H1 (cell line): Measurements from ENCODE around the gene MIOX. TPM values are rescaled to one million over a fixed set of nuclear protein-coding genes. Genes with fewer than 3 reads are reported as not detected.

ENCODE experiments used
- CTCF ChIA-PET: fragments of 300-600 bp; sonication (Branson Sonifier 250); formaldehyde crosslinking; loops from one replicate; lab custom pipeline; 2021; ENCODE audit not compliant: partially characterized antibody; lab: Charles Lee
- POLR2A ChIA-PET: fragments of 300-600 bp; sonication (Branson Sonifier 250); formaldehyde crosslinking; loops from one replicate; lab custom pipeline; 2021; ENCODE audit warnings: inconsistent platforms; ENCODE audit not compliant: partially characterized antibody; lab: Charles Lee
- DNase-seq, 2 experiments: peaks; one replicate each; pipeline versions ENCODE4 v3.0.0 to v3.0.0-alpha.2; 2010 to 2022; ENCODE audit warnings: low spot score in 2 of 2, low read depth in 1 of 2, mixed read lengths in 1 of 2
- FAIRE-seq: peaks from 2 replicates; lab custom pipeline; 2011; peaks lifted over from hg19 to GRCh38; lab: Jason Lieb, UNC
- H2AFZ ChIP-seq: 2 replicates; pipeline ENCODE4 v1.8.1; 2012; ENCODE audit warnings: low read length, inconsistent platforms
- H2AK5ac ChIP-seq: 2 replicates; pipeline ENCODE4 v1.6.1; 2013; ENCODE audit warnings: low read depth, low read length
- H2BK120ac ChIP-seq: replicated peaks from 2 replicates; pipeline ENCODE3; 2013; ENCODE audit warnings: low read depth, low read length, inconsistent platforms
- H2BK12ac ChIP-seq: 2 replicates; pipeline ENCODE4 v1.6.1; 2013; ENCODE audit warnings: low read depth, low read length
- H2BK15ac ChIP-seq: 2 replicates; pipeline ENCODE4 v1.6.1; 2013; ENCODE audit warnings: low read length
- H2BK20ac ChIP-seq: 2 replicates; pipeline ENCODE4 v1.6.1; 2013; ENCODE audit warnings: low read length
- H2BK5ac ChIP-seq: 2 replicates; pipeline ENCODE4 v1.6.1; 2013; ENCODE audit warnings: low read depth, low read length
- H3K14ac ChIP-seq: 2 replicates; pipeline ENCODE4 v1.6.1; 2013; ENCODE audit warnings: inconsistent platforms; ENCODE audit not compliant: insufficient read length
- H3K18ac ChIP-seq: 2 replicates; pipeline ENCODE4 v1.6.1; 2013; ENCODE audit warnings: low read length; ENCODE audit errors: extremely low read depth
- H3K23ac ChIP-seq: 2 replicates; pipeline ENCODE4 v1.6.1; 2013; ENCODE audit warnings: inconsistent platforms; ENCODE audit not compliant: insufficient read length
- H3K23me2 ChIP-seq: 2 replicates; pipeline ENCODE4 v1.6.1; 2013; ENCODE audit warnings: low read depth, low read length
- H3K27ac ChIP-seq: 2 replicates; pipeline ENCODE4 v1.6.1; 2011; ENCODE audit warnings: low read depth, low read length, inconsistent platforms
- H3K27me3 ChIP-seq, 4 experiments: replicated peaks in 1 of 4; 1 replicate in 1 of 4; 2 replicates in 3 of 4; pipeline versions ENCODE4 v1.6.1 to v1.8.1; 2011 to 2013; ENCODE audit warnings: low read length in 3 of 4, mild to moderate bottlenecking in 3 of 4, inconsistent platforms in 2 of 4, mixed read lengths in 2 of 4, moderate library complexity in 1 of 4; ENCODE audit not compliant: control insufficient read depth in 3 of 4, insufficient read depth in 3 of 4; ENCODE audit errors: extremely low read depth in 1 of 4
- H3K36me3 ChIP-seq, 4 experiments: 2 replicates each; pipeline versions ENCODE4 v1.6.1 to v1.8.1; 2011 to 2013; ENCODE audit warnings: mild to moderate bottlenecking in 4 of 4, low read length in 3 of 4, moderate library complexity in 2 of 4, control low read depth in 1 of 4, inconsistent platforms in 1 of 4; ENCODE audit not compliant: insufficient read depth in 4 of 4, control insufficient read depth in 2 of 4
- H3K4ac ChIP-seq: replicated peaks from 2 replicates; pipeline ENCODE3; 2013; ENCODE audit warnings: low read length, low read depth, mixed read lengths, inconsistent platforms; ENCODE audit not compliant: insufficient read length
- H3K4me1 ChIP-seq, 4 experiments: replicated peaks in 1 of 4; 1 replicate in 1 of 4; 2 replicates in 3 of 4; pipeline versions ENCODE4 v1.6.1 to v1.8.1; 2011 to 2013; ENCODE audit warnings: low read length in 3 of 4, inconsistent platforms in 2 of 4, mixed read lengths in 1 of 4; ENCODE audit not compliant: insufficient read depth in 4 of 4, control insufficient read depth in 3 of 4
- H3K4me2 ChIP-seq, 2 experiments: 2 replicates each; pipeline versions ENCODE4 v1.6.1 to v1.8.1; 2011 to 2013; ENCODE audit warnings: low read depth in 2 of 2, low read length in 2 of 2, control low read depth in 1 of 2, inconsistent platforms in 1 of 2, mild to moderate bottlenecking in 1 of 2; ENCODE audit not compliant: insufficient read depth in 1 of 2
- H3K4me3 ChIP-seq, 4 experiments: fragments of 200-600, 300-600 bp in 1 of 4; sonication (generic), shearing (Covaris generic), sonication (Bioruptor Twin) in 1 of 4; 2 replicates each; pipeline versions ENCODE4 v1.5.1 to v1.8.1; 2011 to 2016; ENCODE audit warnings: low read length in 4 of 4, low read depth in 3 of 4, control low read depth in 2 of 4, inconsistent platforms in 2 of 4, mild to moderate bottlenecking in 2 of 4, mixed read lengths in 1 of 4, moderate library complexity in 1 of 4; ENCODE audit not compliant: insufficient read depth in 2 of 4; ENCODE audit errors: extremely low read depth in 1 of 4
- H3K56ac ChIP-seq: replicated peaks from 2 replicates; pipeline ENCODE3; 2013; ENCODE audit warnings: low read depth, mild to moderate bottlenecking, mixed read lengths, low read length, inconsistent platforms; ENCODE audit not compliant: insufficient read length
- H3K79me1 ChIP-seq: 2 replicates; pipeline ENCODE4 v1.6.1; 2013; ENCODE audit warnings: low read depth, low read length, control low read depth
- H3K79me2 ChIP-seq, 2 experiments: 2 replicates each; pipeline versions ENCODE4 v1.6.1 to v1.8.1; 2012 to 2013; ENCODE audit warnings: low read length in 2 of 2, mild to moderate bottlenecking in 2 of 2, inconsistent platforms in 1 of 2; ENCODE audit not compliant: insufficient read depth in 2 of 2, control insufficient read depth in 1 of 2
- H3K9ac ChIP-seq, 4 experiments: replicated peaks in 1 of 4; 1 replicate in 1 of 4; 2 replicates in 3 of 4; pipeline versions ENCODE4 v1.6.1 to v1.8.1; 2011 to 2013; ENCODE audit warnings: low read depth in 3 of 4, low read length in 3 of 4, control low read depth in 2 of 4, mild to moderate bottlenecking in 2 of 4, moderate library complexity in 2 of 4, inconsistent platforms in 1 of 4; ENCODE audit errors: extremely low read depth in 1 of 4
- H3K9me3 ChIP-seq, 2 experiments: 2 replicates each; pipeline versions ENCODE4 v1.6.1 to v1.8.1; 2012 to 2013; ENCODE audit warnings: mild to moderate bottlenecking in 2 of 2, moderate library complexity in 2 of 2, control low read depth in 1 of 2, inconsistent platforms in 1 of 2, low read depth in 1 of 2, low read length in 1 of 2, mixed read lengths in 1 of 2; ENCODE audit not compliant: insufficient read depth in 2 of 2
- H4K20me1 ChIP-seq, 2 experiments: replicated peaks in 1 of 2; 2 replicates each; pipeline versions ENCODE3 to v1.8.1; 2011 to 2013; ENCODE audit warnings: inconsistent platforms in 2 of 2, low read length in 2 of 2, mild to moderate bottlenecking in 1 of 2; ENCODE audit not compliant: insufficient read depth in 2 of 2, control insufficient read depth in 1 of 2
- H4K5ac ChIP-seq: 2 replicates; pipeline ENCODE4 v1.6.1; 2013; ENCODE audit warnings: low read length, low read depth, mixed read lengths, inconsistent platforms; ENCODE audit not compliant: insufficient read length
- H4K8ac ChIP-seq: 2 replicates; pipeline ENCODE4 v1.8.0; 2013; ENCODE audit warnings: mild to moderate bottlenecking, moderate library complexity, low read length, inconsistent platforms; ENCODE audit not compliant: insufficient read depth; ENCODE audit errors: extremely low read depth
- H4K91ac ChIP-seq: replicated peaks from 2 replicates; pipeline ENCODE3; 2013; ENCODE audit warnings: low read length, mixed read lengths, inconsistent platforms; ENCODE audit not compliant: insufficient read length
- ASH2L ChIP-seq: fragments of 200-600, 300-600 bp; sonication (generic); IDR thresholded peaks from one replicate; pipeline ENCODE4 v1.7.1; 2017; ENCODE audit warnings: low read length
- CBX5 ChIP-seq: fragments of 300-800, 300-1000 bp; sonication (generic); IDR thresholded peaks from 2 replicates; pipeline ENCODE4 v1.7.1; 2016; ENCODE audit warnings: antibody characterized with exemption, low read length, low read depth
- EGR1 ChIP-seq: IDR thresholded peaks from 2 replicates; pipeline ENCODE4 v1.6.1; 2011; ENCODE audit warnings: low read depth, low read length, borderline replicate concordance
- GABPA ChIP-seq: IDR thresholded peaks from 2 replicates; pipeline ENCODE4 v1.6.1; 2011; ENCODE audit warnings: mild to moderate bottlenecking, low read length, moderate library complexity, borderline replicate concordance; ENCODE audit not compliant: insufficient read depth
- NANOG ChIP-seq: IDR thresholded peaks from 2 replicates; pipeline ENCODE4 v1.6.1; 2011; ENCODE audit warnings: low read length, low read depth, mild to moderate bottlenecking, inconsistent platforms; ENCODE audit not compliant: insufficient read depth, poor library complexity, severe bottlenecking
- POLR2AphosphoS5 ChIP-seq: IDR thresholded peaks from 2 replicates; pipeline ENCODE4 v1.6.1; 2011; ENCODE audit warnings: low read depth, low read length
- RFX5 ChIP-seq: IDR thresholded peaks from 2 replicates; pipeline ENCODE4 v1.6.1; 2011; ENCODE audit warnings: low read depth, low read length, improper control_type of control experiment, borderline replicate concordance
- RNF2 ChIP-seq: fragments of 200-900, 300-1000 bp; sonication (generic); IDR thresholded peaks from 2 replicates; pipeline ENCODE4 v1.7.1; 2016; ENCODE audit warnings: borderline replicate concordance, low read depth, mild to moderate bottlenecking, antibody characterized with exemption, low read length; ENCODE audit not compliant: poor library complexity, severe bottlenecking; ENCODE audit errors: missing control alignments
- SP2 ChIP-seq: IDR thresholded peaks from 2 replicates; pipeline ENCODE4 v1.6.1; 2012; ENCODE audit warnings: mild to moderate bottlenecking, low read length, inconsistent platforms
- USF2 ChIP-seq: IDR thresholded peaks from 2 replicates; pipeline ENCODE4 v1.6.1; 2011; ENCODE audit warnings: low read length, improper control_type of control experiment
- YY1 ChIP-seq: IDR thresholded peaks from 2 replicates; pipeline ENCODE4 v1.6.1; 2011; ENCODE audit warnings: low read depth, mild to moderate bottlenecking, low read length
- WGBS, 2 experiments: shearing (Covaris generic) in 1 of 2; methylation state at CpG; one replicate each; pipeline versions ENCODE4 v1.1.6 to v1.1.7; 2013 to 2015; ENCODE audit warnings: low lambda C conversion rate in 2 of 2, mixed read lengths in 2 of 2, inconsistent platforms in 1 of 2, low coverage in 1 of 2, missing lambda C conversion rate in 1 of 2; ENCODE audit not compliant: insufficient replicate concordance in 2 of 2, insufficient coverage in 1 of 2, insufficient read length in 1 of 2; ENCODE audit errors: extremely low coverage in 1 of 2, missing lambda C conversion rate in 1 of 2; 5-methylcytosine and 5-hydroxymethylcytosine counted together
- polyA plus RNA-seq, 7 experiments: library from polyadenylated mRNA; depleted of rRNA in 3 of 7; stranded (reverse) in 5 of 7; unstranded in 2 of 7; fragments of >200 nt in 5 of 7; fragments of 200-250 nt in 2 of 7; gene quantifications; 1 replicate in 5 of 7; 2 replicates in 1 of 7; 4 replicates in 1 of 7; pipeline versions ENCODE4 v1.2.1 to v1.2.3, GENCODE V29; 2011 to 2013; ENCODE audit warnings: missing spikeins in 2 of 7, mixed read lengths in 2 of 7
- total RNA-seq: library from RNA; stranded (reverse); fragmentation: NEBNext Ultra II Directional; extraction: Animal tissue kit (Norgen Biotek cat#: 25700); gene quantifications from 2 replicates; pipeline ENCODE4 v1.2.1, GENCODE V29; 2021

Gene MIOX
- total and polyA plus RNA-seq, 2 of the 8 experiments (the other 6 are each of a cell fraction or from before 2014, with no cell fraction given): 0.30 to 0.32 TPM

- Histone ChIP-seq H2BK15ac (no peak overlapping the region), H2BK120ac (no peak overlapping the region), H2BK20ac (no peak overlapping the region), H3K79me2 (no peaks in the 10 kb centered on the region), H2BK12ac (no peak overlapping the region), H3K14ac (no peak overlapping the region), H2AK5ac (no peak overlapping the region), H4K5ac (no peak overlapping the region), H3K18ac (no peak overlapping the region), H3K23ac (no peak overlapping the region), H3K4me2 (no peak overlapping the region), H3K4me3 (no peak overlapping the region), H3K4me1 (peaks cover 0 to 6% (median 2%) of the 10 kb centered on the region in 4 experiments; a peak in 5 of 7 replicates), H2BK5ac (no peak overlapping the region), H3K36me3 (peaks cover 4 to 25% (median 19%) of the 10 kb centered on the region in 4 experiments; a peak in 7 of 8 replicates), H3K23me2 (peaks cover 15% of the 10 kb centered on the region; the same call in 1 of the 2 replicates), H4K20me1 (peaks cover 2 to 19% of the 10 kb centered on the region in 2 experiments), H3K9ac (no peak overlapping the region), H3K9me3 (no peaks in the 10 kb centered on the region), H3K79me1 (peaks cover under 1% of the 10 kb centered on the region; the same call in 1 of the 2 replicates), H2AFZ (no peak overlapping the region), H3K27ac (no peak overlapping the region), H4K8ac (no peak overlapping the region), H3K4ac (no peak overlapping the region), H3K56ac (no peak overlapping the region), H4K91ac (no peak overlapping the region), H3K27me3 (peaks cover 0 to 2% (median 1%) of the 10 kb centered on the region in 4 experiments; a peak in 1 of 7 replicates)
- WGBS, 2 experiments: 80% methylated on average over 10 of the region's 10 CpGs; no CpG with 5 or more reads in 1 of the 2 experiments
- POLR2A ChIA-PET: interaction anchor here (1.0 to 1.7 kb wide), 2 partner anchors 13 to 57 kb away, joined by 3 to 9 read pairs; partner anchors contain the start of genes LMF2 and NCAPH2
- no peak for DNase-seq
- CTCF ChIA-PET: interaction anchor here (0.6 to 1.5 kb wide), 4 partner anchors 24 to 797 kb away, joined by 3 read pairs; no protein-coding TSS in a partner anchor
- FAIRE-seq: no peak
- TF ChIP-seq CBX5 (no peak), EGR1 (no peak), ASH2L (no peak), YY1 (no peak), NANOG (no peak), GABPA (no peak), RNF2 (no peak), RFX5 (no peak), SP2 (no peak), POLR2AphosphoS5 (no peak), USF2 (no peak)
Observed at GRCh38 chr22:50521710-50522109, 35.1 kb downstream of the MIOX start.
